Occipital lobe (tissue), 2 donors: ENCODE measurements around the gene PRKAA1. TPM values are rescaled to one million over a fixed set of nuclear protein-coding genes. Genes with fewer than 3 reads are reported as not detected.

ENCODE experiments used
- DNase-seq: peaks from one replicate; lab custom pipeline; 2025; lab: John Stamatoyannopoulos, UW
- total RNA-seq: library from RNA; depleted of rRNA; stranded (reverse); fragments of >200 nt; gene quantifications from one replicate; pipeline ENCODE4 v1.2.3, GENCODE V29; 2014

PRKAA1 gene
- total RNA-seq, 1 donor from 2014 or later: 74.1 TPM

- DNase-seq: no peak
Measured at GRCh38 chr5:40781843-40782409, 16.2 kb downstream of the PRKAA1 start.

GRCh38 chr5:40780858-40781257 is 17.3 kb downstream of the PRKAA1 start:
- no peak for DNase-seq

DNA sequence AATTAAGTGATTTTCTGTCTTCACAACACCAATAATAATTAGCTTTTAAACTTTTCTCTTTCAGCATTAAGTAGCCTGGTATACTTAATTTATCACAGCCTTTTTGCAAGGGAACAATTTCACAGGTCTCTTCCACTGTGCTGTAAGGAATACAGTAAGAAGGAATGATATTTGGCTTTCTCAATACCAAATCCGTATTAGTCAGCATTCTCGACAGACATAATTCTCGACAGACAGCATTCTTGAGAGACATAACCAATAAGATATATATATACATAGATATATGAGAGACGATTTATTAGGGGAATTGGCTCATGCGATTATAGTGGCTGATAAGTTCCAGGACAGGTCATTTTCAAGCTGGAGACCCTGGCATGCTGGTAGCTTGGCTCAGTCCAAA is 18.0 kb downstream of the PRKAA1 start:
- no peak for DNase-seq

GRCh38 chr5:40779561-40779960 is 18.6 kb downstream of the PRKAA1 start:
- DNase-seq: no peak

DNA sequence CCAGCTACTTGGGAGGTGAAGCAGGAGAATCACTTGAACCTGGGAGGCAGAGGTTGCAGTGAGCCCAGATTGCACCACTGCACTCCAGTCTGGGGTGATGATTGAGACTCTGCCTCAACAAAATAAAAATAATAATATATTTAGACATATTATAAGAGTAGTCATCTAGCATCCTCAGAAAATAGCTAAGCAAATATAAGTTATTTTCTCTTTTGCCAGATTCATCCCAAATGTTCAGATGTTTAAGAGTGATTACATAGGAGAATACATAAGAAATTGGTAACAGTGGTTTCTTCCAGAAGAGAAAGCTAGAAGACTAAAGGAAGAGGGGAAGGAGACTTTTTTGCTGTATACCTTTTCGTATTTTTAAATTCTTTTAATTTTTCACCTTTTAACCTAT is 20.0 kb downstream of the PRKAA1 start:
- DNase-seq: no peak

- DNase-seq: no peak
Measured at GRCh38 chr5:40776658-40776977, 21.6 kb downstream of the PRKAA1 start.

DNA sequence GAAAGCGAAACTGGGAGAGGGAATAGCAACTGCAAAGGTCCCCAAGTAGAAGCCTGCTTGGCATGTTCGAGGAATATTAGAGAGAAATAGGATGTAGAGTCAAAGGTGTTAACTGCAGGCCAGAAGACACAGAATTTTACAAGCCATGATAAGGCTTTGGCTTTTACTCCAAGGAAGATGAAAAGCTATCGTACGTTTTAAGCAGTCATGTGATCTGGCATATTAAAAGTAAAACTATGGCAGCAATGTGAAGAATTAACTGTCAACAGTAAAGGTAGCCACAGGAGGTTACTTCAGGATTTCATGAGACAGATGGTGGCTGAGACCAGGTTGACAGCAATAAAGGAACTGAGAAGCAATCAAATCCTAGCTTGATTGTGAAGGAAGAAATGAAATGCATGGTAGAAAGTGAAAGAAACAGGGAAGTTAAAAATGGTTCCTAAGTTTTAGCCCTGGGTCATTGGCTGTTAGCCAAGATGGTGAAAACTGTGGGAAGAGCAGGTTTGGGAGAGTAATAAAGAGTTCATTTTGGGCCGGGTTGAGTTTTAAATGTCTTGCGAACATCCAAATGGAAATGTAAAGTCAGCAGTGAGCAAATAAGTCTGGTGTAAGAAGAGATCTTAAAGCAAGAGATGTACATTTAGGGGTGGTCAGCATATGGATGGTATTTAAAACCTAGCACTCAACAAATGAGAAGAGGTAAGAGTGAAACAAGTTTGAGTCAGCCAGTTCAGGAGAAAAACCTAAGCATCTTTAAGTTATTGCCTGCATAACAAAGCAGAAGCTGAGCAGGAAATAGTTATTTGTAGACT is 22.1 kb downstream of the PRKAA1 start:
- DNase-seq: no peak

DNA sequence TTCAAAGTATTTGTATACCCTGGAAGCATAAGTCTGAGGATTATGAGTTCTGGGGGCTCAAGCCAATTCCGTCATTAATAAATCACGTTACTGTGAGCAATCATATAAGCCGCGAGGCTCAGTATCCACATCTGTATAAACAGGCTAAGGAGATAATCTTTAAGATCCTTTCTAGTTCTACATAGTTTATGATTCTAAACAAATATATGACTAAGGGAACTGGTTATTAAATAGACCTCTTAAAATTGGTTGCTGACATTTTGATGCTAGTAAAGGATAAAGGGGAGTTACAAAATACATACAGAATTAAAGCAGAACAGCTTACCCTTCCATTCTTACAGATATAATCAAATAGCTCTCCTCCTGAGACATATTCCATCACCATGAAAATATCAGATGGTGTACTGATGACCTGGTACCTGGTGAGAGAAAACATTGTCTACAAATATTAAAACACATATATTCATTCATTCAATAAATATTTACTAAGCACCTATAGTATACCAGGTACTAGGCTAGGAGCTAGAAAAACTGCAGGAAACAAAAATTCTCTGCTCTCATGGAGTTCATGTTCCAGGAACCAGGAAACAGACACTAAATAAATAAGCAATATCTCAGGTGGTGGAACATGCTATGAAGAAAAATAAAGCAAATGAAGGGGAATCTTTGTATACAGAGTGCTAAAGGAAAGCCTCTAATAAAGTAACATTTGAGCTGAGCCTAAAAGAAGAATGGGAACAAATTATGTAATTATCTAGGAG is 22.9 kb downstream of the PRKAA1 start:
- DNase-seq: no peak

DNA sequence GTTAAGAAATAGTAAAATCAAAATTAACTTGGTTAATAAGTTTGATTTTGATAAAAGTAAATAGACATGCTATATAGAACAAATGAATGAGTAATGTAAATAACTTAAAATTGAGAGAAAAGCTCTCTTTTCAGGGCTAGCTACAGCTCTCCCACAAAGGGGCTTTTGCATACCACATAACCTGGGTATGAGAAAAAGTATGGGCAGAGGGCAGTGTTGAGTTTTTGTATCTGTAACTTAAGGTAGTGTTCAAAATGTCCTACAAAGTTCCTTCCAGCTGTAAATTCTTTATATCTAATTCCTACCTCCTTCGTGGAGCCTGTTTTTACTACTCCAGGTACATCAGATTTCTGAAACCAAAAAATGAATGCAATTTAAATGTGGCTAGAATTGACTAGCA is 23.6 kb downstream of the PRKAA1 start:
- DNase-seq: no peak

GRCh38 chr5:40770764-40771163 is 27.4 kb downstream of the PRKAA1 start:
- DNase-seq: no peak

GRCh38 chr5:40762705-40763104 is 35.5 kb downstream of the PRKAA1 start:
- DNase-seq: no peak

DNA sequence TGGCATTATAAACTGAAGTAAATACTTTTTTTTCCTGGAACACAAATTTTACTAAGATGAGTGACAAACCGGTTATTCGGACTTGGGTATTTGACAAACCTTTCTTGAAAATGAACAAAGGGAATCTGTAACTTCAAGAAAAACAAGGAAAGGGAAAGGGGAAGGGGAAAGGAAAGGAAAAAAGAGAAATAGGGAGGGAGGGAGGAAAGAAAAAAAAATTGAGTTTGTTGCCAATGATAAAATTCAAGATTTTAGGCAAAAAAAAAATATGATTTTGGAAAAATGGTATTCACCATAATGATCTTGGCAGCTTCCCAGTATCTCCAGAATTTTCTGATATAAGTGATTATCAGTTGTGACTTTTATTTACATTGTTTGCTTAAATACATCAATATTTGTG is 40.8 kb downstream of the PRKAA1 start:
- no peak for DNase-seq

GRCh38 chr5:40755407-40756365 is 42.5 kb downstream of the PRKAA1 start, which contains the start of gene TTC33:
Gene TTC33, minus strand, starts transcription at chr5:40755961. Its CDS starts 8,943 bp downstream, at chr5:40747018.
- DNase-seq: peak; percentile 94

- peak; percentile 56 for DNase-seq
Measured at GRCh38 chr5:40755093-40755406, 43.1 kb downstream of the PRKAA1 start.

GRCh38 chr5:40754381-40755092 is 43.6 kb downstream of the PRKAA1 start:
- no peak for DNase-seq

GRCh38 chr5:40746703-40747102 is 51.5 kb downstream of the PRKAA1 start:
- no peak for DNase-seq

GRCh38 chr5:40743771-40744170 is 54.4 kb downstream of the PRKAA1 start:
- DNase-seq: no peak

- DNase-seq: no peak
Measured at GRCh38 chr5:40738502-40738901, 59.7 kb downstream of the PRKAA1 start.

GRCh38 chr5:40736103-40736875 is 61.9 kb downstream of the PRKAA1 start:
- no peak for DNase-seq

- DNase-seq: no peak
Measured at GRCh38 chr5:40735609-40736008, 62.6 kb downstream of the PRKAA1 start.
